ENCODE results near the gene ZSCAN23. TPM values are rescaled to one million over a fixed set of nuclear protein-coding genes. Genes with fewer than 3 reads are reported as not detected.

ZSCAN23 gene
- total and polyA plus RNA-seq, 2 of the 8 experiments (the other 6 are each of a cell fraction or from before 2014, with no cell fraction given): 0.74 to 5.3 TPM

DNA sequence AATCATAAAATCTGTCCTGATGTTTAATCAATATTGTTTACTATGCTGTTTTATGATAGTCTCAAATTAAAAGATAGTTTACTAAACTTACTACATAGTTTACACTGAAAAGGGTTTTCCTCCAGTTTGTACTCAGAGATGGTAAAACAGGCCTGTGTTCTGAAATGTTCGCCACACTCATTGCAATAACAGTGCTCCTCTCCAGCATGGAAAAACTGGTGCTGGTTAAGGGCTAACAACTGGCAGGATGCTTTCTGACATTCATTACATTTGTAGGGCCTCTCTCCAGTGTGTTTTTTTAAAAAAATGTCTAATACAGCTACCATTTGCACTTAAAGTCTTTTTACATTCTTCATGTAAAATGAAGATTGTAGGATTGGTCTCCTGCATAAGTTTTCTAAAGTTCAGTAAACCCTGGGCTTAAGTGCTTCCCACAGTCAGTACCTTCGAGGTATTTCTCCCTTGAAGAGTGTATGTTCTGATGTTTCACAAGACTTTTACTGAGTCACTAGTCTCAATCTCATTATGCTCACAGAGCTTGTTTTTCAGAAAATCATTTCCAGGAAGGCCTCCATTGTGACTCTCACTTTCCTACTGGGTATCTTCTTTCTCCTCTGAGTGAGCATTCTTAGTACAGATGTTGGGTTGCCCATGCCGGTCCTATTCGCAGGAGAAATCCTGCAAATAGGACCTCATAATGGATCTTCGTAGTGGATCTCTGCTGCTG is 35.1 kb downstream of the ZSCAN23 start:
- H4K5ac ChIP-seq (ENCODE audit: insufficient read length, low read depth, low read length): no peak overlapping the region
- no peaks in the 10 kb centered on the region for H3K23me2 ChIP-seq (ENCODE audit: low read depth, low read length)
- H3K36me3 ChIP-seq (ENCODE audit: control insufficient read depth in 2 of 4, insufficient read depth in 4 of 4, low read length in 3 of 4): no peaks in the 10 kb centered on the region
- H2BK20ac ChIP-seq (ENCODE audit: low read length): no peak overlapping the region
- H3K79me1 ChIP-seq (ENCODE audit: low read depth, low read length): no peaks in the 10 kb centered on the region
- no peak overlapping the region for H3K23ac ChIP-seq (ENCODE audit: insufficient read length)
- no peak overlapping the region for H2BK15ac ChIP-seq (ENCODE audit: low read length)
- H3K4me2 ChIP-seq (ENCODE audit: insufficient read depth in 1 of 2, low read depth in 2 of 2, low read length in 2 of 2): no peak overlapping the region
- no peak overlapping the region for H4K91ac ChIP-seq (replicated peaks; ENCODE audit: insufficient read length, low read length)
- no peak overlapping the region for H2BK120ac ChIP-seq (replicated peaks; ENCODE audit: low read depth, low read length)
- H3K18ac ChIP-seq (ENCODE audit: extremely low read depth, low read length): no peak overlapping the region
- WGBS, 2 experiments (ENCODE audit: extremely low coverage in 1 of 2, insufficient coverage in 1 of 2, insufficient read length in 1 of 2, insufficient replicate concordance in 2 of 2, low coverage in 1 of 2, low lambda C conversion rate in 2 of 2, missing lambda C conversion rate in 1 of 2): 84% methylated on average over 5 of the region's 5 CpGs; no CpG with 5 or more reads in 1 of the 2 experiments
- H2BK5ac ChIP-seq (ENCODE audit: low read depth, low read length): no peak overlapping the region
- DNase-seq (ENCODE audit: low read depth in 1 of 2, low spot score in 2 of 2) (no peak), FAIRE-seq (no peak)
- no peak overlapping the region for H2AFZ ChIP-seq (ENCODE audit: low read length)
- no peaks in the 10 kb centered on the region for H3K79me2 ChIP-seq (ENCODE audit: control insufficient read depth in 1 of 2, insufficient read depth in 2 of 2, low read length in 2 of 2)
- H3K9me3 ChIP-seq (ENCODE audit: insufficient read depth in 2 of 2, low read depth in 1 of 2, low read length in 1 of 2): no peaks in the 10 kb centered on the region
- H2AK5ac ChIP-seq (ENCODE audit: low read depth, low read length): no peak overlapping the region
- no peak overlapping the region for H3K4me3 ChIP-seq (ENCODE audit: extremely low read depth in 1 of 4, insufficient read depth in 2 of 4, low read depth in 3 of 4, low read length in 4 of 4)
- H3K27ac ChIP-seq (ENCODE audit: low read depth, low read length): no peak overlapping the region
- no peaks in the 10 kb centered on the region for H3K4me1 ChIP-seq (replicated peaks in 1 of 4; ENCODE audit: control insufficient read depth in 3 of 4, insufficient read depth in 4 of 4, low read length in 3 of 4)
- no peaks in the 10 kb centered on the region for H4K20me1 ChIP-seq (replicated peaks in 1 of 2; ENCODE audit: control insufficient read depth in 1 of 2, insufficient read depth in 2 of 2, low read length in 2 of 2)
- no peak overlapping the region for H2BK12ac ChIP-seq (ENCODE audit: low read depth, low read length)
- POLR2A ChIA-PET (ENCODE audit: partially characterized antibody): no interaction called here
- H3K56ac ChIP-seq (replicated peaks; ENCODE audit: insufficient read length, low read depth, low read length): no peak overlapping the region
- no peaks in the 10 kb centered on the region for H3K27me3 ChIP-seq (replicated peaks in 1 of 4; ENCODE audit: control insufficient read depth in 3 of 4, extremely low read depth in 1 of 4, insufficient read depth in 3 of 4, low read length in 3 of 4)
- H4K8ac ChIP-seq (ENCODE audit: extremely low read depth, insufficient read depth, low read length): no peak overlapping the region
- H3K14ac ChIP-seq (ENCODE audit: insufficient read length): no peak overlapping the region
- H3K4ac ChIP-seq (replicated peaks; ENCODE audit: insufficient read length, low read depth, low read length): no peak overlapping the region
- CTCF ChIA-PET (ENCODE audit: partially characterized antibody): no interaction called here
- no peak for TF ChIP-seq PHF8 (conservative IDR thresholded peaks at IDR 0.05; ENCODE audit: low read depth, low read length)
- TF ChIP-seq SIN3A (conservative IDR thresholded peaks at IDR 0.05 in 1 of 2, IDR thresholded peaks at IDR 0.05 in 1 of 2; ENCODE audit: low read depth in 1 of 2, low read length in 2 of 2): no peak
- TF ChIP-seq SP1 (IDR thresholded peaks at IDR 0.05; ENCODE audit: low read depth, low read length): no peak
- TF ChIP-seq TCF12 (IDR thresholded peaks at IDR 0.05; ENCODE audit: low read depth, low read length): no peak
- no peak for TF ChIP-seq POU5F1 (IDR thresholded peaks at IDR 0.05; ENCODE audit: low read depth, low read length)
- no peak for TF ChIP-seq CBX5 (IDR thresholded peaks at IDR 0.05; ENCODE audit: low read depth, low read length)
- TF ChIP-seq CHD2 (IDR thresholded peaks at IDR 0.05; ENCODE audit: low read length): no peak
- no peak for TF ChIP-seq SAP30 (IDR thresholded peaks at IDR 0.05; ENCODE audit: insufficient read depth, insufficient replicate concordance, low read length)
- no peak for TF ChIP-seq TAF7 (optimal IDR thresholded peaks at IDR 0.05; ENCODE audit: borderline replicate concordance, low read depth, low read length)
- no peak overlapping the region for H3K9ac ChIP-seq (replicated peaks in 1 of 4; ENCODE audit: extremely low read depth in 1 of 4, low read depth in 3 of 4, low read length in 3 of 4)

Measured in H1 (cell line).